K562 (cell line): ENCODE measurements around the gene PCDHGB5. TPM values are rescaled to one million over a fixed set of nuclear protein-coding genes. Genes with fewer than 3 reads are reported as not detected.

ENCODE experiments used
- DACH1 ChIP-seq: fragments of 450-650 bp; IDR thresholded peaks from 2 replicates; pipeline ENCODE4 v1.6.1; 2018; ENCODE audit not compliant: partially characterized antibody
- ILK ChIP-seq: fragments of 450-650 bp; IDR thresholded peaks from 2 replicates; pipeline ENCODE4 v1.6.1; 2016; ENCODE audit warnings: missing genetic modification characterization, low read depth, mild to moderate bottlenecking, missing compliant biosample characterization, moderate library complexity, borderline replicate concordance
- RHOXF2B ChIP-seq: fragments of 250-450 bp; sonication (Bioruptor Pico); conservative IDR thresholded peaks from 2 replicates; pipeline ENCODE4 v1.5.1; 2021
- SAP30 ChIP-seq: fragments of 200-600 bp; sonication (generic); IDR thresholded peaks from 2 replicates; pipeline ENCODE4 v1.6.1; 2012; ENCODE audit warnings: borderline replicate concordance, low read depth, mild to moderate bottlenecking, moderate library complexity, low read length, control low read depth, inconsistent platforms; ENCODE audit not compliant: insufficient read depth, poor library complexity, severe bottlenecking
- TAL1 ChIP-seq: fragments of 450-650 bp; IDR thresholded peaks from 2 replicates; pipeline ENCODE4 v1.6.1; 2016; ENCODE audit warnings: mild to moderate bottlenecking
- ZBTB1 ChIP-seq: sonication (generic); formaldehyde crosslinking; IDR thresholded peaks from 2 replicates; pipeline ENCODE4 v1.8.1; 2023; ENCODE audit warnings: missing genetic modification reagents, low read depth, mild to moderate bottlenecking, borderline replicate concordance
- ZC3H4 ChIP-seq: sonication (generic); formaldehyde crosslinking; IDR thresholded peaks from 2 replicates; pipeline ENCODE4 v1.9.0; 2021; ENCODE audit warnings: missing genetic modification reagents, borderline replicate concordance
- ZNF699 ChIP-seq: fragments of 250-450 bp; sonication (Bioruptor Pico); IDR thresholded peaks from 2 replicates; pipeline ENCODE4 v1.8.0; 2021; ENCODE audit warnings: mild to moderate bottlenecking, moderate library complexity; ENCODE audit not compliant: insufficient replicate concordance
- polyA plus RNA-seq, 8 experiments: library from polyadenylated mRNA; depleted of rRNA in 4 of 8; stranded (reverse) in 5 of 8; unstranded in 3 of 8; fragments of >200 nt; fragmentation: Nextera tagmentation in 2 of 8; fragmentation: Illumina TruSeq in 1 of 8; extraction: Ambion mirVana in 2 of 8; extraction: Trizol in 1 of 8; gene quantifications; 2 replicates each; pipeline versions ENCODE4 v1.2.1 to v1.2.3, GENCODE V29; 2011 to 2014; ENCODE audit warnings: inconsistent platforms in 1 of 8, missing spikeins in 1 of 8
- total RNA-seq, 7 experiments: library from RNA; depleted of rRNA in 6 of 7; stranded (reverse); fragments of >200 nt in 6 of 7; fragmentation: Illumina TruSeq in 2 of 7; extraction: Trizol in 2 of 7; gene quantifications; 2 replicates each; pipeline versions ENCODE4 v1.2.1 to v1.2.3, GENCODE V29; 2011 to 2021; ENCODE audit warnings: low replicate concordance in 1 of 7
- TF ChIP-seq, protein P1 (sequence below): sonication (generic); formaldehyde crosslinking; IDR thresholded peaks from 2 replicates; pipeline ENCODE4 v1.8.0; 2022; ENCODE audit warnings: mild to moderate bottlenecking, missing genetic modification reagents, borderline replicate concordance
- TF ChIP-seq, protein P2 (sequence below): fragments of 250-450 bp; sonication (Bioruptor Pico); IDR thresholded peaks from 2 replicates; pipeline ENCODE4 v1.4.0; 2020; ENCODE audit warnings: mild to moderate bottlenecking, moderate library complexity
- TF ChIP-seq, protein P3 (sequence below): sonication (generic); formaldehyde crosslinking; IDR thresholded peaks from 2 replicates; pipeline ENCODE4 v1.8.0; 2022; ENCODE audit warnings: missing genetic modification reagents, mild to moderate bottlenecking, borderline replicate concordance
- TF ChIP-seq, protein P4 (sequence below), 2 experiments: IDR thresholded peaks; 2 replicates each; pipeline ENCODE4 v1.6.1; 2011; ENCODE audit warnings: borderline replicate concordance in 1 of 2, control low read depth in 1 of 2, low read depth in 1 of 2, low read length in 1 of 2, mild to moderate bottlenecking in 1 of 2, mixed read lengths in 1 of 2, moderate library complexity in 1 of 2; ENCODE audit not compliant: insufficient read depth in 1 of 2, insufficient read length in 1 of 2, poor library complexity in 1 of 2, severe bottlenecking in 1 of 2; ENCODE audit errors: extremely low read depth in 1 of 2

PCDHGB5 gene
- total and polyA plus RNA-seq, 9 of the 15 experiments (the other 6 are each of a cell fraction or from before 2014, with no cell fraction given), result 0.05 to 0.29 (median 0.12) TPM; not detected in 2

DNA sequence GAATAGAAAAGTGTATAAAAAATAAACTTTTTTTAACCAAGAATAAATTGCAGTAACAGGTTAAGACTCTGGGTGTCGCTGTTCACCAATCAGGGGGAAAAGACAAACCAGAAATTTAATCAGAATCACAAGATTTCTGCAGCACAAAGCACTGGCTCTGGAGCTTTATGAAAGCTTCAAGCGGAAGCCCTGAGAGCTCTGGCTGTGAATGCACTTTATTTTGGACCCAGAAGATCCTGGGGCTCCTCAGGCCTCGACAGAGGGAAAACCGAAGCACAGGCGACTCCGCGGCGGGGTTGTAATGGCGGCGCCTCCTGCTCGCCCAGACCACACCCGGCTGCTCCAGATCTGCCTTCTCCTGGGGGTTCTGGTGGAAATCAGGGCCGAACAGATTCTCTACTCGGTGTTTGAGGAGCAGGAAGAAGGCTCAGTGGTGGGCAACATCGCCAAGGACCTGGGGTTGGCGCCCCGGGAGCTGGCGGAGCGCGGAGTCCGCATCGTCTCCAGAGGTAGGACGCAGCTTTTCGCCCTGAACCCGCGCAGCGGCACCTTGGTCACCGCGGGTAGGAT, 42.8 kb upstream of the PCDHGB5 start, which contains the start of gene PCDHGA4 (continued):
- TF ChIP-seq, protein P1, sequence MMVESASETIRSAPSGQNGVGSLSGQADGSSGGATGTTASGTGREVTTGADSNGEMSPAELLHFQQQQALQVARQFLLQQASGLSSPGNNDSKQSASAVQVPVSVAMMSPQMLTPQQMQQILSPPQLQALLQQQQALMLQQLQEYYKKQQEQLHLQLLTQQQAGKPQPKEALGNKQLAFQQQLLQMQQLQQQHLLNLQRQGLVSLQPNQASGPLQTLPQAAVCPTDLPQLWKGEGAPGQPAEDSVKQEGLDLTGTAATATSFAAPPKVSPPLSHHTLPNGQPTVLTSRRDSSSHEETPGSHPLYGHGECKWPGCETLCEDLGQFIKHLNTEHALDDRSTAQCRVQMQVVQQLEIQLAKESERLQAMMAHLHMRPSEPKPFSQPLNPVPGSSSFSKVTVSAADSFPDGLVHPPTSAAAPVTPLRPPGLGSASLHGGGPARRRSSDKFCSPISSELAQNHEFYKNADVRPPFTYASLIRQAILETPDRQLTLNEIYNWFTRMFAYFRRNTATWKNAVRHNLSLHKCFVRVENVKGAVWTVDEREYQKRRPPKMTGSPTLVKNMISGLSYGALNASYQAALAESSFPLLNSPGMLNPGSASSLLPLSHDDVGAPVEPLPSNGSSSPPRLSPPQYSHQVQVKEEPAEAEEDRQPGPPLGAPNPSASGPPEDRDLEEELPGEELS, result no peak
- no peak for TF ChIP-seq ZBTB1
- TF ChIP-seq DACH1, result no peak
- TF ChIP-seq SAP30, result no peak
- TF ChIP-seq, protein P2, sequence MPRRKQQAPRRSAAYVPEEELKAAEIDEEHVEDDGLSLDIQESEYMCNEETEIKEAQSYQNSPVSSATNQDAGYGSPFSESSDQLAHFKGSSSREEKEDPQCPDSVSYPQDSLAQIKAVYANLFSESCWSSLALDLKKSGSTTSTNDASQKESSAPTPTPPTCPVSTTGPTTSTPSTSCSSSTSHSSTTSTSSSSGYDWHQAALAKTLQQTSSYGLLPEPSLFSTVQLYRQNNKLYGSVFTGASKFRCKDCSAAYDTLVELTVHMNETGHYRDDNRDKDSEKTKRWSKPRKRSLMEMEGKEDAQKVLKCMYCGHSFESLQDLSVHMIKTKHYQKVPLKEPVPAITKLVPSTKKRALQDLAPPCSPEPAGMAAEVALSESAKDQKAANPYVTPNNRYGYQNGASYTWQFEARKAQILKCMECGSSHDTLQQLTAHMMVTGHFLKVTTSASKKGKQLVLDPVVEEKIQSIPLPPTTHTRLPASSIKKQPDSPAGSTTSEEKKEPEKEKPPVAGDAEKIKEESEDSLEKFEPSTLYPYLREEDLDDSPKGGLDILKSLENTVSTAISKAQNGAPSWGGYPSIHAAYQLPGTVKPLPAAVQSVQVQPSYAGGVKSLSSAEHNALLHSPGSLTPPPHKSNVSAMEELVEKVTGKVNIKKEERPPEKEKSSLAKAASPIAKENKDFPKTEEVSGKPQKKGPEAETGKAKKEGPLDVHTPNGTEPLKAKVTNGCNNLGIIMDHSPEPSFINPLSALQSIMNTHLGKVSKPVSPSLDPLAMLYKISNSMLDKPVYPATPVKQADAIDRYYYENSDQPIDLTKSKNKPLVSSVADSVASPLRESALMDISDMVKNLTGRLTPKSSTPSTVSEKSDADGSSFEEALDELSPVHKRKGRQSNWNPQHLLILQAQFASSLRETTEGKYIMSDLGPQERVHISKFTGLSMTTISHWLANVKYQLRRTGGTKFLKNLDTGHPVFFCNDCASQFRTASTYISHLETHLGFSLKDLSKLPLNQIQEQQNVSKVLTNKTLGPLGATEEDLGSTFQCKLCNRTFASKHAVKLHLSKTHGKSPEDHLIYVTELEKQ (CRISPR knock-in tag), result no peak
- TF ChIP-seq TAL1, result no peak
- TF ChIP-seq ZC3H4 (CRISPR knock-in tag), result no peak
- TF ChIP-seq ZNF699, result no peak
- TF ChIP-seq, protein P3, sequence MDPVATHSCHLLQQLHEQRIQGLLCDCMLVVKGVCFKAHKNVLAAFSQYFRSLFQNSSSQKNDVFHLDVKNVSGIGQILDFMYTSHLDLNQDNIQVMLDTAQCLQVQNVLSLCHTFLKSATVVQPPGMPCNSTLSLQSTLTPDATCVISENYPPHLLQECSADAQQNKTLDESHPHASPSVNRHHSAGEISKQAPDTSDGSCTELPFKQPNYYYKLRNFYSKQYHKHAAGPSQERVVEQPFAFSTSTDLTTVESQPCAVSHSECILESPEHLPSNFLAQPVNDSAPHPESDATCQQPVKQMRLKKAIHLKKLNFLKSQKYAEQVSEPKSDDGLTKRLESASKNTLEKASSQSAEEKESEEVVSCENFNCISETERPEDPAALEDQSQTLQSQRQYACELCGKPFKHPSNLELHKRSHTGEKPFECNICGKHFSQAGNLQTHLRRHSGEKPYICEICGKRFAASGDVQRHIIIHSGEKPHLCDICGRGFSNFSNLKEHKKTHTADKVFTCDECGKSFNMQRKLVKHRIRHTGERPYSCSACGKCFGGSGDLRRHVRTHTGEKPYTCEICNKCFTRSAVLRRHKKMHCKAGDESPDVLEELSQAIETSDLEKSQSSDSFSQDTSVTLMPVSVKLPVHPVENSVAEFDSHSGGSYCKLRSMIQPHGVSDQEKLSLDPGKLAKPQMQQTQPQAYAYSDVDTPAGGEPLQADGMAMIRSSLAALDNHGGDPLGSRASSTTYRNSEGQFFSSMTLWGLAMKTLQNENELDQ (CRISPR knock-in tag), result no peak
- no peak for TF ChIP-seq RHOXF2B (CRISPR knock-in tag)
- TF ChIP-seq, protein P4, sequence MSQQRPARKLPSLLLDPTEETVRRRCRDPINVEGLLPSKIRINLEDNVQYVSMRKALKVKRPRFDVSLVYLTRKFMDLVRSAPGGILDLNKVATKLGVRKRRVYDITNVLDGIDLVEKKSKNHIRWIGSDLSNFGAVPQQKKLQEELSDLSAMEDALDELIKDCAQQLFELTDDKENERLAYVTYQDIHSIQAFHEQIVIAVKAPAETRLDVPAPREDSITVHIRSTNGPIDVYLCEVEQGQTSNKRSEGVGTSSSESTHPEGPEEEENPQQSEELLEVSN (IDR thresholded peaks at IDR 0.05; ENCODE audit: borderline replicate concordance in 1 of 2, extremely low read depth in 1 of 2, insufficient read depth in 1 of 2, insufficient read length in 1 of 2, low read depth in 1 of 2, low read length in 1 of 2, poor library complexity in 1 of 2, severe bottlenecking in 1 of 2), result peak in 1 of 2 experiments; percentile 19
- TF ChIP-seq ILK (tag), result no peak
